ENCODE measurements around the gene OXCT1. TPM values are rescaled to one million over a fixed set of nuclear protein-coding genes. Genes with fewer than 3 reads are reported as not detected.

Gene OXCT1
- total and polyA plus RNA-seq, 2 of the 8 experiments (the other 6 are each of a cell fraction or from before 2014, with no cell fraction given): 10.1 to 28.2 TPM

- Histone ChIP-seq H2AK5ac (ENCODE audit: low read depth, low read length) (no peak overlapping the region), H4K5ac (ENCODE audit: insufficient read length, low read depth, low read length) (no peak overlapping the region), H3K23ac (ENCODE audit: insufficient read length) (no peak overlapping the region), H4K20me1 (replicated peaks in 1 of 2; ENCODE audit: control insufficient read depth in 1 of 2, insufficient read depth in 2 of 2, low read length in 2 of 2) (no peaks in the 10 kb centered on the region), H2BK5ac (ENCODE audit: low read depth, low read length) (no peak overlapping the region), H3K27ac (ENCODE audit: low read depth, low read length) (no peak overlapping the region), H2BK15ac (ENCODE audit: low read length) (no peak overlapping the region), H3K4ac (replicated peaks; ENCODE audit: insufficient read length, low read depth, low read length) (no peak overlapping the region), H3K18ac (ENCODE audit: extremely low read depth, low read length) (no peak overlapping the region), H3K79me2 (ENCODE audit: control insufficient read depth in 1 of 2, insufficient read depth in 2 of 2, low read length in 2 of 2) (no peaks in the 10 kb centered on the region), H3K9me3 (ENCODE audit: insufficient read depth in 2 of 2, low read depth in 1 of 2, low read length in 1 of 2) (no peaks in the 10 kb centered on the region), H2BK20ac (ENCODE audit: low read length) (no peak overlapping the region), H3K56ac (replicated peaks; ENCODE audit: insufficient read length, low read depth, low read length) (no peak overlapping the region), H2BK12ac (ENCODE audit: low read depth, low read length) (no peak overlapping the region), H4K91ac (replicated peaks; ENCODE audit: insufficient read length, low read length) (no peak overlapping the region), H2BK120ac (replicated peaks; ENCODE audit: low read depth, low read length) (no peak overlapping the region), H3K4me3 (ENCODE audit: extremely low read depth in 1 of 4, insufficient read depth in 2 of 4, low read depth in 3 of 4, low read length in 4 of 4) (no peak overlapping the region), H3K4me1 (replicated peaks in 1 of 4; ENCODE audit: control insufficient read depth in 3 of 4, insufficient read depth in 4 of 4, low read length in 3 of 4) (peaks cover 0 to 5% (median 0%) of the 10 kb centered on the region in 4 experiments; a peak in 1 of 7 replicates), H3K36me3 (ENCODE audit: control insufficient read depth in 2 of 4, insufficient read depth in 4 of 4, low read length in 3 of 4) (0 out of 8 replicates have a peak, but pooled peaks cover 0 to under 1% (median 0%) of the 10 kb centered on the region in 4 experiments), H3K27me3 (replicated peaks in 1 of 4; ENCODE audit: control insufficient read depth in 3 of 4, extremely low read depth in 1 of 4, insufficient read depth in 3 of 4, low read length in 3 of 4) (no peaks in the 10 kb centered on the region), H3K14ac (ENCODE audit: insufficient read length) (no peak overlapping the region), H3K23me2 (ENCODE audit: low read depth, low read length) (no peaks in the 10 kb centered on the region), H3K79me1 (ENCODE audit: low read depth, low read length) (no peaks in the 10 kb centered on the region), H4K8ac (ENCODE audit: extremely low read depth, insufficient read depth, low read length) (no peak overlapping the region), H2AFZ (ENCODE audit: low read length) (no peak overlapping the region), H3K4me2 (ENCODE audit: insufficient read depth in 1 of 2, low read depth in 2 of 2, low read length in 2 of 2) (no peak overlapping the region), H3K9ac (replicated peaks in 1 of 4; ENCODE audit: extremely low read depth in 1 of 4, low read depth in 3 of 4, low read length in 3 of 4) (no peak overlapping the region)
- no peak for FAIRE-seq
- WGBS, 2 experiments (ENCODE audit: extremely low coverage in 1 of 2, insufficient coverage in 1 of 2, insufficient read length in 1 of 2, insufficient replicate concordance in 2 of 2, low coverage in 1 of 2, low lambda C conversion rate in 2 of 2, missing lambda C conversion rate in 1 of 2): 94% methylated on average over 3 of the region's 3 CpGs; no CpG with 5 or more reads in 1 of the 2 experiments
- POLR2A ChIA-PET (ENCODE audit: partially characterized antibody): interaction anchor here (1.4 kb wide), 1 partner anchor 10 kb away, joined by 3 read pairs; no protein-coding TSS in a partner anchor
- no peak for DNase-seq (ENCODE audit: low read depth in 1 of 2, low spot score in 2 of 2)
- CTCF ChIA-PET (ENCODE audit: partially characterized antibody): interaction anchor here (0.9 to 1.2 kb wide), 2 partner anchors 8 to 22 kb away, joined by 3 read pairs; no protein-coding TSS in a partner anchor
- TF ChIP-seq ATF2 (IDR thresholded peaks at IDR 0.05; ENCODE audit: low read length) (no peak), HDAC2 (IDR thresholded peaks at IDR 0.05; ENCODE audit: borderline replicate concordance in 1 of 2, low read depth in 2 of 2, low read length in 2 of 2) (no peak), JUND (IDR thresholded peaks at IDR 0.05; ENCODE audit: low read length) (no peak), CREB1 (IDR thresholded peaks at IDR 0.05) (no peak), NRF1 (IDR thresholded peaks at IDR 0.05; ENCODE audit: low read depth, low read length) (no peak), YY1 (IDR thresholded peaks at IDR 0.05; ENCODE audit: low read depth, low read length) (no peak), CTCF (IDR thresholded peaks at IDR 0.05; ENCODE audit: control extremely low read depth in 1 of 3, insufficient read depth in 1 of 3, low read depth in 1 of 3, low read length in 3 of 3) (no peak), GABPA (IDR thresholded peaks at IDR 0.05; ENCODE audit: borderline replicate concordance, insufficient read depth, low read length) (no peak), RXRA (IDR thresholded peaks at IDR 0.05; ENCODE audit: insufficient read depth, low read depth, low read length) (no peak), MAFK (IDR thresholded peaks at IDR 0.05; ENCODE audit: low read depth, low read length) (no peak)
These were observed 91.8 kb downstream of the OXCT1 start for GRCh38 chr5:41778410-41778809.

All from H1 (cell line).